ENCODE results near the gene SEZ6. TPM values are rescaled to one million over a fixed set of nuclear protein-coding genes. Genes with fewer than 3 reads are reported as not detected.

Gene SEZ6
- total RNA-seq, 1 experiment from 2014 or later, result not detected

DNA sequence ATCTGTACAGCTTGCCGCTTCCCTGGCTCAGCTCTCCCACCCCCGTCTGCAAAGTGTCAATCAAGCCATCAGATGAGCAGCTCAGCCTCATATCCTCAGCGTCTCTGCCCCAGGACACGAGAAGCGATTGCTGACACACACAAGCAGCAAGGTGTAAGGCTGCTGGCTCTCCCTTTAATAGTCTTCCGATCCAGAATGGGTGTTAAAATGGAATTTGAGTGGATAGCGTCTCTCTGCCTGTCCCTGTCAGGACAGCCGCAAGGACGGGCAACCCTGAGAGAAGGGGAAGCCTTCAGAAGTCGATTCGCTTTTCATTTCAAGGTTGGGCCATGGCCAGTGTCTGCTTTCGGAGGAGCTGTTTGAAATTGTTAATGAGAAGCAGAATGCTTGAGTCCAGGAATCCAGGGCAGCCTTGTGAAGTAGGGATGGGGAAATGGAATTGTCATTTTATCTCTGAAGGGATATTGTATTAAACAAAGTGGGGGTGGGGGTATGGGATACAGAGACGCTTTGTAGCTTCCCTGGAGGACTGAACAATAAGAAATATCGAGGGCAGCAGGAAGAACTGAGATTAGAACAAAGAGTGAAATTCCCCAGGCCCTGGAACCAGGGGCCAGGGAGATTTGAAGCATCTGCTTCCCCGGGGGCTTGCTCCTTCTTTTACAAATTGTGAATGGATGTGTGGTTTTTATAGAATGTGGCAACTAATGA lies 32.4 kb upstream of the SEZ6 start:
- CTCF ChIA-PET, result interaction anchor here (0.6 to 1.3 kb wide), 3 partner anchors 10 to 86 kb away, joined by 3 to 4 read pairs (median 4); no protein-coding TSS in a partner anchor
- BruUV-seq (replicated peaks), result no TSS peak
- Mint-ChIP-seq H3K9me3 (ENCODE audit: low read depth, unreplicated experiment) (peaks cover 8% of the 10 kb centered on the region), H3K4me3 (ENCODE audit: low read depth, unreplicated experiment) (no peak overlapping the region), H3K4me1 (ENCODE audit: low read depth, unreplicated experiment) (peaks cover 11% of the 10 kb centered on the region), H3K27me3 (ENCODE audit: unreplicated experiment) (no peaks in the 10 kb centered on the region), H3K27ac (ENCODE audit: unreplicated experiment) (no peak overlapping the region), H3K36me3 (ENCODE audit: insufficient read depth, unreplicated experiment) (peaks cover 3% of the 10 kb centered on the region)
- no peak for DNase-seq
- TF ChIP-seq, protein P1, sequence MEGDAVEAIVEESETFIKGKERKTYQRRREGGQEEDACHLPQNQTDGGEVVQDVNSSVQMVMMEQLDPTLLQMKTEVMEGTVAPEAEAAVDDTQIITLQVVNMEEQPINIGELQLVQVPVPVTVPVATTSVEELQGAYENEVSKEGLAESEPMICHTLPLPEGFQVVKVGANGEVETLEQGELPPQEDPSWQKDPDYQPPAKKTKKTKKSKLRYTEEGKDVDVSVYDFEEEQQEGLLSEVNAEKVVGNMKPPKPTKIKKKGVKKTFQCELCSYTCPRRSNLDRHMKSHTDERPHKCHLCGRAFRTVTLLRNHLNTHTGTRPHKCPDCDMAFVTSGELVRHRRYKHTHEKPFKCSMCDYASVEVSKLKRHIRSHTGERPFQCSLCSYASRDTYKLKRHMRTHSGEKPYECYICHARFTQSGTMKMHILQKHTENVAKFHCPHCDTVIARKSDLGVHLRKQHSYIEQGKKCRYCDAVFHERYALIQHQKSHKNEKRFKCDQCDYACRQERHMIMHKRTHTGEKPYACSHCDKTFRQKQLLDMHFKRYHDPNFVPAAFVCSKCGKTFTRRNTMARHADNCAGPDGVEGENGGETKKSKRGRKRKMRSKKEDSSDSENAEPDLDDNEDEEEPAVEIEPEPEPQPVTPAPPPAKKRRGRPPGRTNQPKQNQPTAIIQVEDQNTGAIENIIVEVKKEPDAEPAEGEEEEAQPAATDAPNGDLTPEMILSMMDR (IDR thresholded peaks at IDR 0.05; ENCODE audit: unreplicated experiment), result no peak
- intact Hi-C loops (cut with micrococcal nuclease; ENCODE audit: unreplicated experiment), result no loop called here

DNA sequence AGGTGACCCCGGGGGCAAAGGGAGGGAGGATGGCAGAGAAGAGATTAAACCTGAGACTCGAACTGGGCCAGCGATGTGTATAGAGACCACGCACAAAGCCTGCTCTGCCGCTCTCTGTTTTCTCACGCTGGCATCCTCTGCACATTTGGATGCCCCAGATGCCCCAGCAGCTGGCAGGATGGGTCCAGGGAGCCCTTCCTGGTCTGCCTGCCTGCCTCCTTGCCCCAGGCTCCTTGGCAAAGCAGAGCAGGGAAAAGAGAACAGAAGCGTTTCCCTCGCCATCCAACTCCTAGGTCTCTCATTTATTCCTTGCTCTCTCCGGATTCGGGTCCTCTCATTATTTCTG lies 31.9 kb upstream of the SEZ6 start:
- no peak overlapping the region for H3K27ac Mint-ChIP-seq (ENCODE audit: unreplicated experiment)

GRCh38 chr17:29036584-29036983 lies 30.8 kb upstream of the SEZ6 start:
- Mint-ChIP-seq H3K27me3 (ENCODE audit: unreplicated experiment) (no peaks in the 10 kb centered on the region), H3K4me3 (ENCODE audit: low read depth, unreplicated experiment) (no peak overlapping the region), H3K36me3 (ENCODE audit: insufficient read depth, unreplicated experiment) (no peaks in the 10 kb centered on the region), H3K9me3 (ENCODE audit: low read depth, unreplicated experiment) (peaks cover 8% of the 10 kb centered on the region), H3K4me1 (ENCODE audit: low read depth, unreplicated experiment) (no peaks in the 10 kb centered on the region), H3K27ac (ENCODE audit: unreplicated experiment) (no peak overlapping the region)
- BruUV-seq (replicated peaks), result no TSS peak
- TF ChIP-seq, protein P1 (IDR thresholded peaks at IDR 0.05; ENCODE audit: unreplicated experiment), result no peak
- CTCF ChIA-PET, result no interaction called here
- intact Hi-C loops (cut with micrococcal nuclease; ENCODE audit: unreplicated experiment), result no loop called here
- no peak for DNase-seq

More for the DNA sequence above, 31.9 kb upstream of the SEZ6 start:
- no peak for DNase-seq
- CTCF ChIA-PET, result interaction anchor here (0.6 kb wide), 1 partner anchor 23 kb away, joined by 4 read pairs; no protein-coding TSS in a partner anchor
- Mint-ChIP-seq H3K4me3 (ENCODE audit: low read depth, unreplicated experiment) (no peak overlapping the region), H3K9me3 (ENCODE audit: low read depth, unreplicated experiment) (peaks cover 8% of the 10 kb centered on the region), H3K36me3 (ENCODE audit: insufficient read depth, unreplicated experiment) (peaks cover under 1% of the 10 kb centered on the region), H3K4me1 (ENCODE audit: low read depth, unreplicated experiment) (peaks cover 6% of the 10 kb centered on the region), H3K27me3 (ENCODE audit: unreplicated experiment) (no peaks in the 10 kb centered on the region)
- intact Hi-C loops (cut with micrococcal nuclease; ENCODE audit: unreplicated experiment), result no loop called here
- TF ChIP-seq, protein P1 (IDR thresholded peaks at IDR 0.05; ENCODE audit: unreplicated experiment), result no peak
- BruUV-seq (replicated peaks), result no TSS peak

DNA sequence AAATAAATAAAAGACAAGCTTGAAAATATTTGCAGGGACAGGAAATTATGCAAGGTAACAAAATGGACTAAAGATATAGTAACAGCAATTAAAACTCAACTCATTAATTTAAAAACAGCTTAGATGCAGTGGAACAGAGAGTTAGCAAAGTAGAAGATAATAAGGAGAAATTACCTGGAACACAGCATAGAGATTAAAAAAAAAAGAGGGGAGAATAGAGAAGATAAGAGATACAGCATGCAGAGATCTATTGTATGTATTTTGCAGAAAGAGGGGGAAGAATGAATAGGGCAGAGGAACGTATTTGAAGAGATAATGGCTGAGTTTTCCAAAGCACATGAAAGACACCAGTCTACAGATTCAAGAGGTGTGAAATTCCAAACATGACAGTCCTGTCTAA lies 28.7 kb upstream of the SEZ6 start:
- Mint-ChIP-seq H3K9me3 (ENCODE audit: low read depth, unreplicated experiment) (peaks cover 8% of the 10 kb centered on the region), H3K4me1 (ENCODE audit: low read depth, unreplicated experiment) (no peaks in the 10 kb centered on the region), H3K4me3 (ENCODE audit: low read depth, unreplicated experiment) (no peak overlapping the region), H3K27me3 (ENCODE audit: unreplicated experiment) (no peaks in the 10 kb centered on the region), H3K36me3 (ENCODE audit: insufficient read depth, unreplicated experiment) (no peaks in the 10 kb centered on the region), H3K27ac (ENCODE audit: unreplicated experiment) (no peak overlapping the region)
- TF ChIP-seq, protein P1 (IDR thresholded peaks at IDR 0.05; ENCODE audit: unreplicated experiment), result no peak
- intact Hi-C loops (cut with micrococcal nuclease; ENCODE audit: unreplicated experiment), result no loop called here
- CTCF ChIA-PET, result interaction anchor here (0.9 kb wide), 1 partner anchor 12 kb away, joined by 3 read pairs; no protein-coding TSS in a partner anchor
- BruUV-seq (replicated peaks), result no TSS peak
- no peak for DNase-seq
